Bone marrow (tissue), 2 donors: ENCODE results near the gene SLC39A11.
"Not testable (repeated sequence)": the region's sequence is repeated elsewhere in the genome, so short reads cannot be mapped to it uniquely, and the experiment has no call there.

Source experiments
- DNase-seq, 2 donors: peaks; one replicate each; lab custom pipeline; 2025; lab: John Stamatoyannopoulos, UW

SLC39A11 gene

GRCh38 chr17:72786209-72786608 is 306.3 kb downstream of the SLC39A11 start:
- DNase-seq = no peak

- DNase-seq = no peak
Measured at GRCh38 chr17:72782985-72783701, 309.3 kb downstream of the SLC39A11 start.

GRCh38 chr17:72782437-72782836 is 310.1 kb downstream of the SLC39A11 start:
- not testable (repeated sequence) for DNase-seq

GRCh38 chr17:72778169-72779151 is 314.0 kb downstream of the SLC39A11 start:
- no peak for DNase-seq

DNA sequence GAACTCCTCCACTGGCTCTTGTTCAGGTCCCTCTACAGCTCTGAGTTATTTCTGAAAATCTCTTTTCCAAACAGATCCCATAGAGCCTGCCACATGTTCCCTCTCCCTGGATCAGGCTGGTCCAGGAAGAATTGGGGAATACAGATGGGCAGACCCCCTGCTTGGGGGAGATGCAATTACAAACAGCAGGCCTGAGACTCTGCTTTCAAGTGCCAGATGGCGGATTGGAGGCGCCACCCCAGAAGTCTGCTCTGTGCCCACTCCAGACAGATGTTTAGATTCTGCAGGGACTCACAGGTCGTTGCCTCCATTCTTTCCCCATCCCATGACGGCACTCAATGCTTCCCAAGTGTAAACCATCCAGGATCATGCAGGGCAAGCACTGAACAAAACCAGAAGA is 316.6 kb downstream of the SLC39A11 start:
- no peak for DNase-seq

DNA sequence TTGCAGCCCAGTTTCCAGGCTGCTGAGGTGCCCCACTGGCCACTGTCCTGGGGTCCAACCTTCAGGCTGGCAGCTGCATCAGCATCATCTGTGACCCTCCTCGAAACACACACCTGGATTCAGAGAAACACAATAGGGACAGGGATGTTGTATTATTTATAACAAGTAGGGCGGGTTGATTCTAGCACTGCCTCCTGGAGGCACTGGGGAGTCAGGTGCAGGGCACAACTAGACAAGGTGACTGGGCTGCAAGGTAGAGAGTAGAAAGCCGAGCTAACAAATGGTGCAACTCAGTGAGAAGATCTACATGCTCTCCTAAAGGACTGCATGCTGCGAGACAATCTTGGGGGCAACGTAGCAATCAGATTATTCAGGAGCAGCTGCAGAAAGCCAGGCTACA is 317.3 kb downstream of the SLC39A11 start:
- no peak for DNase-seq

- no peak for DNase-seq
Measured at GRCh38 chr17:72774236-72774635, 318.3 kb downstream of the SLC39A11 start.

DNA sequence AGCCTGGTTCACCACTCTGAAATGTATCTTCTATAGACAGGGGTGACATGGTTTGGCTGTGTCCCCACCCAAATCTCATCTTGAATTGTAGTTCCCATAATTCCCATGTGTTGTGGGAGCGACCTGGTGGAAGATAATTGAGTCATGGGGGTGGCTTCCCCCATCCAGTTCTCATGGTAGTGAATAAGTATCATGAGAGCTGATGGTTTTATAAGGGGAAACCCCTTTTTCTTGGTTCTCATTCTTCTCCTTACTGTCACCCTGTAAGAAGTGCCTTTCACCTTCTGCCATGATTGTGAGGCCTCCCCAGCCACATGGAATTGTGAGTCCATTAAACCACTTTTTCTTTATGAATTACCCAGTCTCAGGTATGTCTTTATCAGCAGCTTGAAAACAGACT is 319.3 kb downstream of the SLC39A11 start:
- not testable (repeated sequence) for DNase-seq

GRCh38 chr17:72772331-72772821 is 320.1 kb downstream of the SLC39A11 start:
- DNase-seq = no peak

GRCh38 chr17:72771734-72772133 is 320.8 kb downstream of the SLC39A11 start:
- DNase-seq = no peak

DNA sequence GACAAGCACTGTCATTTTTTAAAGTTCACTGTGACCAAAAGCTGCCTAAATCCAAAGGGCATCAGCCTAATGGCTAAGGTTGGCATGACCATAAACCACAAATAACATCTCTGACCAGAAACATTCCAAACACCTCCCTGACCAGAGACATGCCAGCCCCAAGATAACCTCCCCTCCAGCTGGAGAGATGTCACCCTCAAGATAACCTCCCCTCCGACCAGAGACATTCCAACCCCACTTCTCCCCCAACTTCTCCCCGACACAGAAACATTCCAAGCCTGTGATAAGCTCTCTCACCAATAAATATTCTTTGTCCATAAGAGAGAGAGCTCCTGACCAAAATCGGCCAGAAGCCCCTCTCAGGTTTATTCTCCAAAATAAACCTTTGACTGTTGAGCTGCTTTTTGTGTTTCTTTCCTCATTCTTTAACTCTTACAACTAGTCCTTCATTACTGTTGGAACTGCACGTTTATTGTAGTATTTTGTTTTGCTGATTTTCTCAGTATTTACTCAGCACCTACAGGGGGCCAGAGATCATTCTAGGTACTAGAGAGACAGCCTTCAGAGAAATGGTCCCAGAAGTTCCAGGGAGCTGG is 325.6 kb downstream of the SLC39A11 start:
- no peak for DNase-seq

- DNase-seq = no peak
Measured at GRCh38 chr17:72765368-72766153, 326.9 kb downstream of the SLC39A11 start.

- DNase-seq = no peak
Measured at GRCh38 chr17:72764632-72765041, 327.9 kb downstream of the SLC39A11 start.

DNA sequence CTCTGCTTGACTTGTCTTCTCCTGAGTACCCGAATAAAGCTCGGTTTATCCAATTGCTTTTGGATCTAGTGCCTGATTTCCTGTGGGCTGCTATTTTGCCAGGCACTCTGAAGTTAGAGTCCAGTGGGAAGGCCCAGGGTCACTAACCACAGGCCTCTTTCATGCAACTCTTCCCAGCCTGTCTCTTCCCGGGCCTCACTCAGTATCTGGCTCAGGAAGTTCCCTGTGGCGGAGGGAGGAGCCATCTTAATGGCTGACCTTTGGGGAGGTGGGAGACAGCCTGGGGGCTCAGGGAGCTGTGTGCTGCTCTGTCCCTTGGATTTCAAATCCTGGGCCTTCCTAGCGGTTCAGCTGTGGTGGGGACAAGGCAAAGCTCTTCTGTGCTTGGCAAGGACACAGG is 328.5 kb downstream of the SLC39A11 start:
- no peak for DNase-seq

DNA sequence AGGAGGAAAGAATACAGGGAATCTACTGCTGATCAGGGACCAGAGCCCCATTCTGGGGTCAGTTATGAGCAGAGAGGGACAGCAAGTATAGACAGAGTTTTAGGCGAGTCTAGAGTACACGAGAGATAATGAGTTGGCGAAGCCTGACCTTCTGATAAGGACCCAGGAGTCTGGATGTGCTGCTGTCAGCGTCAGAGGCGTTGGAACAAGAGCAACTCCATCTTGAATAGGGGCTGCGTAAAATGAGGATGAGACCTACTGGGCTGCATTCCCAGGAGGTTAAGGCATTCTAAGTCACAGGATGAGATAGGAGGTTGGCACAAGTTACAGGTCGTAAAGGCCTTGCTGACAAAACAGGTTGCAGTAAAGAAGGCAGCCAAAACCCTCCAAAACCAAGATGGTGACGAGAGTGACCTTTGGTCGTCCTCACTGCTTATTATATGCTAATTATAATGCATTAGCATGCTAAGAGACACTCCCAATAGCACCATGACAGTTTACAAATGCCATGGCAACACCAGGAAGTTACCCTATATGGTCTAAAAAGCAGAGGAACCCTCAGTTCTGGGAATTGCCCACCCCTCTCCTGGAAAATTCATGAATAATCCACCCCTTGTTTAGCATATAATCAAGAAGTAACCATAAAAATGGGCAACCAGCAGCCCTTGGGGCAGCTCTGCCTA is 330.5 kb downstream of the SLC39A11 start:
- not testable (repeated sequence) for DNase-seq

GRCh38 chr17:72761431-72761830 is 331.1 kb downstream of the SLC39A11 start:
- DNase-seq = no peak

- DNase-seq = no peak
Measured at GRCh38 chr17:72760368-72760767, 332.1 kb downstream of the SLC39A11 start.

- DNase-seq = no peak
Measured at GRCh38 chr17:72759301-72759700, 333.2 kb downstream of the SLC39A11 start.

GRCh38 chr17:72756256-72756655 is 336.2 kb downstream of the SLC39A11 start:
- DNase-seq = no peak

- no peak for DNase-seq
Measured at GRCh38 chr17:72754513-72754912, 338.0 kb downstream of the SLC39A11 start.

- DNase-seq = no peak
Measured at GRCh38 chr17:72751746-72752145, 340.7 kb downstream of the SLC39A11 start.
